Prostate gland (tissue), 2 donors: ENCODE results near the gene C17orf67. TPM values are rescaled to one million over a fixed set of nuclear protein-coding genes. Genes with fewer than 3 reads are reported as not detected.

Experiments used
- DNase-seq: peaks from one replicate; pipeline ENCODE4 v3.0.0-alpha.2; 2019; ENCODE audit warnings: low spot score
- H3K27ac ChIP-seq, 2 donors: fragments of 200-600 bp; sonication (generic); 2 replicates each; pipeline ENCODE4 v1.5.1; 2017 to 2019
- H3K27me3 ChIP-seq: fragments of 200-600 bp; sonication (generic); replicated peaks from 2 replicates; pipeline ENCODE4 v1.5.1; 2019; ENCODE audit not compliant: insufficient read depth
- H3K36me3 ChIP-seq, 2 donors: fragments of 200-600 bp; sonication (generic); 1 replicate in 1 of 2; 2 replicates in 1 of 2; pipeline versions ENCODE4 v1.5.1 to v1.8.1; 2017 to 2019
- H3K4me1 ChIP-seq: fragments of 200-600 bp; sonication (generic); replicated peaks from 2 replicates; pipeline ENCODE4 v1.5.1; 2019
- H3K4me3 ChIP-seq, 2 donors: fragments of 200-600 bp; sonication (generic); 2 replicates each; pipeline ENCODE4 v1.5.1; 2017 to 2019
- H3K9me3 ChIP-seq: fragments of 200-600 bp; sonication (generic); 2 replicates; pipeline ENCODE4 v1.5.1; 2017
- POLR2A ChIP-seq: fragments of 450-650 bp; IDR thresholded peaks from one replicate; pipeline ENCODE4 v1.6.1; 2016; ENCODE audit warnings: antibody characterized with exemption, mild to moderate bottlenecking
- POLR2AphosphoS5 ChIP-seq: sonication (generic); formaldehyde crosslinking; IDR thresholded peaks from one replicate; pipeline ENCODE4 v1.6.1; 2017; ENCODE audit warnings: antibody characterized with exemption
- WGBS: methylation state at CpG from one replicate; pipeline ENCODE4 v1.1.5; 2018; 5-methylcytosine and 5-hydroxymethylcytosine counted together
- intact Hi-C: fragments of 100-400 bp; cut with DNase I; formaldehyde crosslinking; loops from one replicate; pipeline ENCODE4 v1.14.2; 2022
- total RNA-seq, 2 donors: library from RNA; depleted of rRNA; stranded (reverse); fragments of >200 nt; gene quantifications; one replicate each; pipeline ENCODE4 v1.1.0, GENCODE V29; 2016
- TF ChIP-seq, protein P1 (sequence below), 4 experiments: fragments of 200-600 bp in 2 of 4; fragments of 450-650 bp in 2 of 4; sonication (generic) in 2 of 4; IDR thresholded peaks; 1 replicate in 3 of 4; 2 replicates in 1 of 4; pipeline ENCODE4 v1.5.1; 2016 to 2019; ENCODE audit warnings: antibody characterized with exemption in 4 of 4, mild to moderate bottlenecking in 2 of 4, moderate library complexity in 2 of 4

Gene C17orf67
- total RNA-seq, 2 donors from 2014 or later = 2.5 to 2.6 TPM

DNA sequence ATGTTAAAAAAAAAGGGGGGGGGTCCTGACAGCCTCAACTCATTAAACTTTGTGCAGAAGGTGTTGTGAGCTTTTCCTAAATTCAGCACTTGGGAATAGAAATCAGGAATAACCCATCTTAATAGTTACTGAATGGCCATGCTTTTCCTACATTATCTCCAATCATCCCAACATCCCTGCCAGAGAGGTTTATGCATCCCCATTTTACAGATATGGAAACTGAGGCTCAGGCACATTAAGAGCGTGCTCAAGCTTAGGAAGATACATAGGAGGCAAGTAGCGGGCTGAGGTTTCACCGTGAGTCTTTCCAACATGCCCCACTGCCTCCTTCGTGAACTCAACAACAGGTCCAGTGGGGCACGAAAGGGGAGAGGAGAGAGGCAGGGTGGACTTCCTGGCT is 78.4 kb downstream of the C17orf67 start:
- no peaks in the 10 kb centered on the region for H3K27me3 ChIP-seq
- H3K36me3 ChIP-seq = no peaks in the 10 kb centered on the region
- no peak overlapping the region for H3K27ac ChIP-seq
- DNase-seq = no peak
- intact Hi-C loops = no loop called here
- no peaks in the 10 kb centered on the region for H3K9me3 ChIP-seq
- no peaks in the 10 kb centered on the region for H3K4me1 ChIP-seq
- TF ChIP-seq POLR2AphosphoS5 (no peak), POLR2A (no peak)
- TF ChIP-seq, protein P1, sequence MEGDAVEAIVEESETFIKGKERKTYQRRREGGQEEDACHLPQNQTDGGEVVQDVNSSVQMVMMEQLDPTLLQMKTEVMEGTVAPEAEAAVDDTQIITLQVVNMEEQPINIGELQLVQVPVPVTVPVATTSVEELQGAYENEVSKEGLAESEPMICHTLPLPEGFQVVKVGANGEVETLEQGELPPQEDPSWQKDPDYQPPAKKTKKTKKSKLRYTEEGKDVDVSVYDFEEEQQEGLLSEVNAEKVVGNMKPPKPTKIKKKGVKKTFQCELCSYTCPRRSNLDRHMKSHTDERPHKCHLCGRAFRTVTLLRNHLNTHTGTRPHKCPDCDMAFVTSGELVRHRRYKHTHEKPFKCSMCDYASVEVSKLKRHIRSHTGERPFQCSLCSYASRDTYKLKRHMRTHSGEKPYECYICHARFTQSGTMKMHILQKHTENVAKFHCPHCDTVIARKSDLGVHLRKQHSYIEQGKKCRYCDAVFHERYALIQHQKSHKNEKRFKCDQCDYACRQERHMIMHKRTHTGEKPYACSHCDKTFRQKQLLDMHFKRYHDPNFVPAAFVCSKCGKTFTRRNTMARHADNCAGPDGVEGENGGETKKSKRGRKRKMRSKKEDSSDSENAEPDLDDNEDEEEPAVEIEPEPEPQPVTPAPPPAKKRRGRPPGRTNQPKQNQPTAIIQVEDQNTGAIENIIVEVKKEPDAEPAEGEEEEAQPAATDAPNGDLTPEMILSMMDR (IDR thresholded peaks at IDR 0.05) = no peak
- WGBS = 71% methylated on average over 5 of the region's 5 CpGs
- H3K4me3 ChIP-seq = no peak overlapping the region

DNA sequence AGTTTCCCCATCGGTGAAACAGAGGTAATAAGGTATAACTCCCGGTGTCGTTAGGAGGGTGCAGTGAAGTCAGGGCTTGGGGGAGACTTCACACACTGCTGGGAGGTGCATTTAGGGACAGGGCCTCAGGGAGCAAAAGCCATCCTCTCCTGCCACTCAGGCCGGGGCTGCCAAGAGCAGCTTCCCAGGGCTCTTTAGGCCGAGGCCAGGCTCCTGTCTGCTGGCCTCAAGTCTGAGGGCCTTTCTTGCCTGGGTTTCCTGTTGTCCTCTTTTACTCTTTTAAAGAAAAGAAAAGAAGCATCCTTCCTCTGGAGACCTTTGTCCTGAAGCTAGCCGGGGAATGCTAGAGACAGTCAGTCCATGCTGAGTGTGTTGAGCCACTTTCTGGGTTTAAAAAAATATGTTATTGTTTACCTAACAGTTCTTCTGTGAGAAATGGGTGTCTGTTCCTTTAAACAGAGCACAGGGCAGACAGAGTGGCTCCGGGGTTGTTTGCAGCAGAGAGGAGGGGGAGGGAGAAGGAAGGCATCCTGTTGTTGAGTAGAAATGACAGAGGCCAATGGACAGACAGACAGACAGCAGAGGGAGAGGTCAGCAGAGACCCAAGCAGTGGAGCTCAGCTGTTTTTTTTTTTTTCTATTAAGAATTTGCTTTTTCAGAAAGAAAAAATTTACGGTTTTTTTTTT is 79.1 kb downstream of the C17orf67 start:
- intact Hi-C loops = no loop called here
- 47% methylated on average over 8 of the region's 8 CpGs for WGBS
- TF ChIP-seq, protein P1 (IDR thresholded peaks at IDR 0.05) = no peak
- no peak for TF ChIP-seq POLR2AphosphoS5
- TF ChIP-seq POLR2A = no peak
- Histone ChIP-seq H3K36me3 (no peaks in the 10 kb centered on the region), H3K9me3 (no peaks in the 10 kb centered on the region), H3K4me1 (no peaks in the 10 kb centered on the region), H3K4me3 (no peak overlapping the region), H3K27ac (no peak overlapping the region), H3K27me3 (no peaks in the 10 kb centered on the region)
- no peak for DNase-seq

DNA sequence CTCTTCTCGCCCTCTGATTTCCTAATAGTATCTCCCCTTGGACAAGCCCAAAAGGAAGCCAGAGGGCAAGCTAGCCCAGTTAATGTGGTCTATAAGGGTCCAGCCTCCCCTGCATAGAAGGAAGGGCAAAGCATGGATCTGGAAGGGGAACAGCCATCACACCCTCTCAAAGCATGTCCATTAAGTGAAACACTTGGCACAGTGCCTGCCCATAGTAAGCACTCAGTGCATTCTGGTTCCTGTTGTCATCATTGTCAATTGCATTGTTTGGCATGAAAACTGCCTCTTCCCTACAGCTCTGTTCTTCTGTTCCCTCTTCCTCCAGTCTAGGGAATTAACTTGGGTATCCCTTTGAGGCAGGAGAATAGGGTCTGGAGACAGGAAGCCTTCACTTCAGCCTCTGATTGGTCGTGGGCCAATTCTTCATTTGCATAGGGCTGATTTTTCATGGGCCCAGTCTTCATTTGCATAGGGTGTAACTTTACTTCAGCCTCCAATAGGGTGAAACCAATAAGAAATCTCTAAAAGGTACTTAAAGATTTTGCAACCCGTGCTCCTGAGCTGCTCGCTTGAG is 81.4 kb downstream of the C17orf67 start:
- H3K9me3 ChIP-seq = no peaks in the 10 kb centered on the region
- no peak for DNase-seq
- H3K27me3 ChIP-seq = peaks cover 3% of the 10 kb centered on the region
- no peaks in the 10 kb centered on the region for H3K4me1 ChIP-seq
- H3K36me3 ChIP-seq = no peaks in the 10 kb centered on the region
- H3K27ac ChIP-seq = no peak overlapping the region
- no peak overlapping the region for H3K4me3 ChIP-seq
- no peak for TF ChIP-seq POLR2A
- no peak for TF ChIP-seq POLR2AphosphoS5
- TF ChIP-seq, protein P1 (IDR thresholded peaks at IDR 0.05) = no peak
- intact Hi-C loops = no loop called here
- 82% methylated on average over 4 of the region's 4 CpGs for WGBS

DNA sequence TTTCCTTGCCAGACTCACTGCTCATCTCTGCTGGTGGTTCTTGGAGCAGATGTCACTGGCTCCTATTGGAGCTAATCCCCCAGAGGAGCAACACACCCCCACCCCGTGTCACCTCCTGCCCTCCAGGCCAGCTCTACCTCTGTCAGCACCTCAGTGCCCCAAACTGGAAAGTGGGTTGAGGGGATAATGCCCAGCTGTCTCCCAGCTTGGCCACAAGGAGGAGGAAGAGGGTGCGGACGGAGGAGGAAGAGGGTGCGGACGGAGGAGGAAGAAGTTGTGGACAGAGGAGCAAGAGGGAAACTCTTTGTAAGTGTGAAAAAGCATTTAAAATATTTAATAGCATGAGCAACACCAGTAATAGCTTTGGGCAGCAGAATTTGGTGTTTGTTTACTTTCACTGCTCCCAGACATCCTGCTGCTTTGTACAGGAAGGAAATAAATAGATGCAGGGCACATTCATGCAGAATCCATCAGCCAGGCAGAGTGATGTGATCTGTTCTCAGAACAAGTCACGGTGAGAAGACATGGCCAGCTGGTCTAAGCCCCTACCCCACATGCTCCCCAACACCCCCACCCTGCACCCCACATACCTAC is 82.5 kb downstream of the C17orf67 start:
- intact Hi-C loops = no loop called here
- Histone ChIP-seq H3K27ac (no peak overlapping the region), H3K36me3 (no peaks in the 10 kb centered on the region), H3K4me3 (no peak overlapping the region), H3K27me3 (peaks cover 3% of the 10 kb centered on the region), H3K4me1 (no peaks in the 10 kb centered on the region), H3K9me3 (no peaks in the 10 kb centered on the region)
- TF ChIP-seq, protein P1 (IDR thresholded peaks at IDR 0.05) = no peak
- no peak for DNase-seq
- WGBS = 66% methylated on average over 6 of the region's 6 CpGs

DNA sequence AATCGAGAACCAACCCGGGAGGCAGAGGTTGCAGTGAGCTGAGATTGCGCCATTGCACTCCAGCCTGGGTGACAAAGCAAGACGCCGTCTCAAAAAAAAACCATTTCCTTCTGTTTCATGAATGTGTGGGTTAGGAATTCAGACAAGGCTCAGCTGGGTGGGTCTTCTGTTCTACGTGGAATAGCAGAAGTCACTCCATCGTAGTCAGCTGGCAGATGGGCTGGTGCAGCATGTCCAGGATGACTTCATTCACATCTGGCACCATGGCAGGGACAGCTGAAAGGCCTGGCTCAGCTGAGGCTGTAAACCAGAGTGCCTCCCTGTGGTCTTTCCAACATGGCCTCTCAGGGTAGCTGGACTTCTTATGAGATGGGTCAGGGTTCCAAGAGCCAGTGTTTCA is 89.0 kb downstream of the C17orf67 start:
- intact Hi-C loops = no loop called here
- Histone ChIP-seq H3K27ac (no peak overlapping the region), H3K27me3 (peaks cover 3% of the 10 kb centered on the region), H3K9me3 (no peaks in the 10 kb centered on the region), H3K4me1 (no peaks in the 10 kb centered on the region), H3K36me3 (no peaks in the 10 kb centered on the region), H3K4me3 (no peak overlapping the region)
- 95% methylated on average over 7 of the region's 7 CpGs for WGBS
- TF ChIP-seq POLR2A = no peak
- no peak for TF ChIP-seq POLR2AphosphoS5
- TF ChIP-seq, protein P1 (IDR thresholded peaks at IDR 0.05) = no peak
- DNase-seq = no peak
